Inflammatory macrophage (primary cell): ENCODE measurements around the gene FAM53A.
"Not testable (repeated sequence)": the region's sequence is repeated elsewhere in the genome, so short reads cannot be mapped to it uniquely, and the experiment has no call there.

ENCODE experiments used
- DNase-seq, 2 donors: peaks; one replicate each; pipeline ENCODE4 v3.0.0-alpha.2; 2020 to 2022

FAM53A gene

GRCh38 chr4:1686440-1687036 is 2.4 kb upstream of the FAM53A start:
- no peak for DNase-seq

GRCh38 chr4:1685235-1686150 is 1.4 kb upstream of the FAM53A start:
- no peak for DNase-seq

- no peak for DNase-seq
Observed at GRCh38 chr4:1684506-1685234, 557 bp upstream of the FAM53A start.

GRCh38 chr4:1683261-1683735 is 815 bp downstream of the FAM53A start:
- peak; percentile 13 to 20 for DNase-seq

- no peak for DNase-seq
Observed at GRCh38 chr4:1682860-1683259, 1.3 kb downstream of the FAM53A start.

- no peak for DNase-seq
Observed at GRCh38 chr4:1678244-1678643, 5.9 kb downstream of the FAM53A start.

- no peak for DNase-seq
Observed at GRCh38 chr4:1676605-1677525, 7.2 kb downstream of the FAM53A start.

- DNase-seq: no peak
Observed at GRCh38 chr4:1675802-1676137, 8.3 kb downstream of the FAM53A start.

- no peak for DNase-seq
Observed at GRCh38 chr4:1675136-1675801, 8.8 kb downstream of the FAM53A start.

GRCh38 chr4:1674682-1675081 is 9.4 kb downstream of the FAM53A start:
- DNase-seq: no peak

GRCh38 chr4:1673671-1674070 is 10.4 kb downstream of the FAM53A start:
- DNase-seq: no peak

GRCh38 chr4:1671011-1671410 is 13.1 kb downstream of the FAM53A start:
- not testable (repeated sequence) for DNase-seq

GRCh38 chr4:1670279-1670678 is 13.8 kb downstream of the FAM53A start:
- no peak for DNase-seq

GRCh38 chr4:1669850-1670249 is 14.3 kb downstream of the FAM53A start:
- no peak for DNase-seq

GRCh38 chr4:1669270-1669669 is 14.8 kb downstream of the FAM53A start:
- no peak for DNase-seq

- DNase-seq: no peak
Observed at GRCh38 chr4:1668488-1668840, 15.6 kb downstream of the FAM53A start.

GRCh38 chr4:1667273-1667672 is 16.8 kb downstream of the FAM53A start:
- DNase-seq: no peak

GRCh38 chr4:1666391-1666790 is 17.7 kb downstream of the FAM53A start:
- DNase-seq: no peak

GRCh38 chr4:1664141-1664540 is 20.0 kb downstream of the FAM53A start:
- no peak for DNase-seq

- no peak for DNase-seq
Observed at GRCh38 chr4:1663549-1663948, 20.6 kb downstream of the FAM53A start.

GRCh38 chr4:1661695-1662094 is 22.4 kb downstream of the FAM53A start:
- no peak for DNase-seq
